HG03066 (cell line): ENCODE data around the gene OR4F6.
"Not testable (repeated sequence)": the region's sequence is repeated elsewhere in the genome, so short reads cannot be mapped to it uniquely, and the experiment has no call there.

Experiments
- ATAC-seq: cut with Tn5 transposase; IDR thresholded peaks from one replicate; pipeline ENCODE4 v1.9.1; 2021; ENCODE audit warnings: low read depth; ENCODE audit not compliant: unreplicated experiment

Gene OR4F6, protein sequence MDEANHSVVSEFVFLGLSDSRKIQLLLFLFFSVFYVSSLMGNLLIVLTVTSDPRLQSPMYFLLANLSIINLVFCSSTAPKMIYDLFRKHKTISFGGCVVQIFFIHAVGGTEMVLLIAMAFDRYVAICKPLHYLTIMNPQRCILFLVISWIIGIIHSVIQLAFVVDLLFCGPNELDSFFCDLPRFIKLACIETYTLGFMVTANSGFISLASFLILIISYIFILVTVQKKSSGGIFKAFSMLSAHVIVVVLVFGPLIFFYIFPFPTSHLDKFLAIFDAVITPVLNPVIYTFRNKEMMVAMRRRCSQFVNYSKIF

DNA sequence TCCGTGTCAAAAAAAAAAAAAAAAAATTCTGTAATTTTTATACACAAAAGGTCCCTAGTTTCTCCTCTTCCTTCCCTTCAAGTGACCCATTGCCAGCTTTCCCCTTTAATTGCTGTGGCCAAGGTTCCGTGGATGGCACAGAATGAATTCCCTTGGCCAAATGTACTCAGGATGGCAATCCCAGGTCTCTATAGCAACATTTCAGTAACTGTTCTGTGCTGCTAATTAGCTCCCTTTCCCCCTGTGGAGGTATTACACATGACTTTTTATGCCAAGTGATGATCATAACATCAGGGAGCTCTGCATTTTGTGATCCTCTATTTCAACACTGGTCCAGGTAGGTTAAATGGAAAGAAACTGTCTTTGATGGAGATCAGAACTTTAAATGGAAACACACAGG is at the start of gene OR4F6:
Gene OR4F6, plus strand, starts transcription at position 301 of the 400 bp plus-strand sequence. CDS start 2,211 bp downstream, outside the sequence.
- ATAC-seq: no peak

DNA sequence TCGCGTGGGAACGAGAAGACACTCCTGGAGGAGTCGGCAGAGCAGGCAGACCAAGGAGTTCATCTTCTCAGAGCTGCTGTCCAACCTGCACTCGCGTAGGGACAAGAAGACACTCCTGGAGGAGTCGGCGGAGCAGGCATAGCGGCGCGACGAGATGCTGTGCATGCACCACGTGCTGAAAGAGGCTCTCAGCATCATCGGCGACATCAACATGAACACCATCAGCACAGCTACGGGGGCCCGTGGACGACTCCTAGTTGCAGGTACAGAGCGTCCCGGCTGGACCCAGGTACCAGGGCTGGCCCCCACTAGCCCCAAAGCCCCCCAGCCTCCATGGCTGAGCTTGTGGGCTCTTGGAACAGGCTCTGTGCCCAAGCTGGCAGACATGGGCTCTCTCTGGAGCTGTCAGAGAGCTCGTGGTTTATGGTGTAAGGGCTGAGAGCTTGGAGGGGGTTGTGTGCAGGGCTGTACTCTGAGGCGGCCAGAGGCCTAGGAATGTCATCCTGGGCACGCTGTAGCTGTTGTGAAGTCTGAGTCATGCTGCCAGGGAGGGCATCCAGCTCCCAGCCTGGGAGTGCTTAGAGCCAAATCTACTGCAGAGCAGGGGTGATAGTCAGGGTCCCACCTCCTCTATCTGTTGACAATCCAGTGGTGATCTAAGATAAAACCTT is 38.5 kb upstream of the OR4F6 start:
- not testable (repeated sequence) for ATAC-seq

DNA sequence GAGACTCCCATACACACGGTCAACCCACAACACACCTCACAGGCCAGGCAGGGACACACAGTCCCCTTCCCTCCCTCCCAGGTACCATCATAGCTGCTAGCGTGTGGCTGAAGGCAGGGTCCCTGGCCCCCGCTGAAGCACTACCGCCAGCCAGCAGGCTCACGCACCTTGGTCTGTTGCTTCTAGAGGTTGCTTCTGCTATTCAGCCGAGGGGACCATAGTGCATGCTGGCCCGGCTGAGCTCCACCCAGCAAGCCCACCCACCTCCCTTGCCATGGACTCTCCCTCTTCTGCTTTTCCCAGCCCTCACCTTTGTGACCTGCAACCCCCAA is 38.0 kb upstream of the OR4F6 start:
- ATAC-seq: not testable (repeated sequence)

DNA sequence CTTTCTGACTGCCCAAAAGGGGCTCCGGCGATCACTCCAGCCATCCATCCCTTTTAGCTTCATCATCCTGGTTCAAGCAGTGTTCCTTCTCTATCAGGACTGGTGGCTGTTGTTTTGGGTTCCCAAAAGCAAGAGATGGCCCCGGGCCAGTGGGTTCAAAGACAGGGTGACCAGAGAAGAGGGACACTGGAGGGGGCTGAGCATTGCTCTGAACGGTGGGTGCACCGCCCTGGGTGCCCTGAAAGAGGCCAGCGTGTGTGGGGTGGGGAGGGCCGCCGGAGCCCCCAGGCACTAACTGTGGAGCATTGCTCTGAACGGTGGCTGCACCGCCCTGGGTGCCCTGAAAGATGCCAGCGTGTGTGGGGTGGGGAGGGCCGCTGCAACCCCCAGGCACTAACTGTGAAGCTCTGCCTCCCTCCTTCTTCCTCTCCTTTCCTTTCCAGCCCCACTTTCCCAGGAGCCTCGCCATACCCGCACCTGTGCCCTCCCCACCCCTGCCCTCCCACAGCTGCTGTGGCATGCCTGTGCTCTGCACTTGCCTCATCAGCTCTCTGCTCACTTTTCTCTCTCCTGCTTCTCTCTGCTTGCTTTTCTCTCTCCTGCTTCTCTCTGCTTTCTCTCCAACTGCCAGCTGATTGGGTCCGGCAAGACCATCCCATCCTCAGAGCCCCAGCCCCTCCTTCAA is 37.4 kb upstream of the OR4F6 start:
- ATAC-seq: no peak

DNA sequence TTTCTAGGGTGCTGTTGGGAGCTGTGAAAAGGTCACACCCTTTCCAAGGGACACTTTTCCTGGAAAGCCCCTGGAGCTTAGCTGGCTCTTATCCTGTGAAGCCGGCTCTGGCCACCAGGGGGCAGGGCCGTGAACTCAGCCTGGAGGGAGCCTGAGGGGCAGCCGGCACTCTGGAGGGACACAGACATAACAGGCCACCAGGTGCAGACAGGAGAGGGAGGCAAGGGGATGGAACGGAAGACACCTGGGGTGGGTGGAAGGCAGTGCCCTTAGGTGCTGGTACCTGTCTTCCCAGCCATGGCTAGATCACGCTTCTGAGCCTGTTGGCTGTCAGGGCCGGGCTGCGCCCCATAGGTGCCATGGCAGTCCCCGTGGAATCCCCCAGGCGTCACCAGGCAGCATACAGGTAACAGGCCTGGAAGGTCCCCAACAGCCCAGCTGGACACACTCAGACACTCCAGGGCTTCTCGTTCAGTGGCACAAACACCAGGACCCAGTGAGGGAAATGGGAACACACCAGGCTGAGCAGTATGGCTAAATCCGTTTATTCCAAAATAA is 36.1 kb upstream of the OR4F6 start:
- ATAC-seq: not testable (repeated sequence)

DNA sequence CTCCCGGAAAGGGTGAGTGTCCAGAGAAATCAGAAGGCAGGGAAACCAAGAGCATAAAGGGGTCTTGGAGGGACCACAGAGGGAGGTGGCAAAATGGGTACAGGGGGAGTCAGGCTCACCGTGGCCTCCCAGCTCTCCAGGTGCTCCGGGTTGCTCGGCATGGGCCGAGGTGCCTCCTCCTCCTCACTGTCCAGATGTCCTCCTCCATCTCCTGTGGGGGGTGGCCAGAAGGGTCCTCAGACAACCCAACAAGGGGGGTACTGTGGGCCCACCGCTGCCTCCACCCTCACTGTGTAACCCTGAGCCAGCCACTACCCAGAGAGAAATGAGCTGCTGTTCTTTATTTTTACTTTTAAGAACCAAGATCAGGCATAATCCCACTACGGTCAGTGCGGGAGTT is 30.4 kb upstream of the OR4F6 start:
- no peak for ATAC-seq

DNA sequence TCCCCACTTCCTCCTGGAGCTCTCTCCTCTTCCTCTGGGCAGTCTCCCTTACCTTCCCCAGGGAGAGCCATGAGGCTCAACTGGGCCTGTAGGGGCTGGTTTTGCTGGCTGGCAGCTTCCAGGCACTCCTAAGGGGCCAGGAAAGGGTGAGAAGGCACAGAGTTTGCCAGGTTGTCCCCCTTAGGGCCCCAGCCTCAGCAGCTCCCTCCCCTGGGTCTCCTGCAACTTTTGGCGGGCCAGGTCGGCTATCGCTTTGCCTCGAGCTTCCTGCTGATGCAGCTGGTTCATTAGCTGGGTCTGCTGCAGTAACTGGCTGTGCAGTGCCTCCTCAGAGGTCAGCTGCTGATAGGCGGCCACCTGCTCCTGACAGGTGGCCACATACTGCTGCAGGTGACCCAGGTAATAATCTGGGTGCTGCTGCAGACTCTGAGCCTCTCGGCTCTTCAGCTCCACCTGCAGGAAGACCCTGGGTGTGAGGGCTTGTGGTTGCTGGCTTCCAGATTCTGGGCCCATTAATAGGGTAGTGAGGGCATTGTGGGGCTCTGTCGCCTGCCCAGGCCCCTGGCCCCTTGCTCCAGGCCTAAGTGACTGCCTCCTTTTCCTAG is 29.7 kb upstream of the OR4F6 start:
- no peak for ATAC-seq

DNA sequence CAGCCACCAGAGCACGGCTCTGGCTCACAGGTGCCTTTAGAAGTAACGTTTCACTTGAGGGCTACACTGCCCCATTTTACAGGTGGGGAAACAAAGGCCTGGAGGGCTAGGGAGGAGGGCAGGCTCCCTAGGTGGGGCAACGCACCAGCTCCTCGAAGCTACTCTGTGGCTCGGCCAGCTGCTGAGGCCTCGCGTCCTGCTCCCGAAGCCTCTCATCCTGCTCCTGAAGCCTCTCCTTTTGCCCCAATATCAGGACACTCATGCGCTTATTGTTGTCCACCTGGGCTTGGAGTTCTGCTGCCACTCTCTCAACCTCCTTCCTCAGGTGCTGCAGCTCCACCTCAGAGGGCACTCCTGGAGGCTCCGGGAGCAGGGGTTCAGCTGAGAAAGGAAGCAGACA is 28.2 kb upstream of the OR4F6 start:
- ATAC-seq: no peak

DNA sequence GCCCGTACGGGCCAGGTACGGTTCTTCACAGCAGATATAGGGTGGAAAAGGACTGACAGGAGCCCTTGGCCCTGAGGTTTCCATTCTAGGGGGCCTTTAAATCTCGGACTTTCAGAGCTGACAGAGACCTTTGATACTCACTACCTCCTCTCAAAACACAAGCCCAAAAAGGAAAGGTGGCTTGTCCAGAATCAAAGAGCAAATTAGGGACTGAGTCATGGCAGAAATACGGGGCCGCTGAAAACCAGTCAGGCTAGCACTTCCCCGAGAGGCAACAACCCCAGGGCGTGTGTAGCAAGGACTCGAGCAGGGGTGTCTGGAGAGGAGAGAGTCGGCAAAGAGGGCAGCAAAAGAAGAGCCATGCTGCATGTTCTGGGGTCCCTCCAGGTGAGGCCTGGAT is 24.7 kb upstream of the OR4F6 start:
- ATAC-seq: not testable (repeated sequence)

DNA sequence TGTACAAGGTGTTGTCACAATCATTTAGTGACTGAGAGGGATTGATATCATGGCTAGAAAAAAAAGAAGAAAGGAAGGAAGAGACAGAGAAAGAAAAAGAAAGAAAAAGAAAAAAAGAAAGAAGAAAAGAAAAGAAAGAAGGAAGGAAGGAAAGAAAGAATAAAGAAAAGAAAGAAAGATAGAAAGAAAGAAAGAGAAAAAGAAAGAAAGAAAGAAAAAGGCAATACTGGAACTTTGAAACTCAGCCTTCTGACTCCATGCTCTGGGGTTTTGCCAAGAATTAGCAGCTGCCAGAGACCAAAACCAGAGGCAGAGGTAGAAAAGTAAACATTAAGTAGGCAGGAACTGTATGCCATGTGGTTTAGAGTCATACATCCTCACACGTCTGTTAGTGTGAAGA is 23.1 kb upstream of the OR4F6 start:
- ATAC-seq: not testable (repeated sequence)

DNA sequence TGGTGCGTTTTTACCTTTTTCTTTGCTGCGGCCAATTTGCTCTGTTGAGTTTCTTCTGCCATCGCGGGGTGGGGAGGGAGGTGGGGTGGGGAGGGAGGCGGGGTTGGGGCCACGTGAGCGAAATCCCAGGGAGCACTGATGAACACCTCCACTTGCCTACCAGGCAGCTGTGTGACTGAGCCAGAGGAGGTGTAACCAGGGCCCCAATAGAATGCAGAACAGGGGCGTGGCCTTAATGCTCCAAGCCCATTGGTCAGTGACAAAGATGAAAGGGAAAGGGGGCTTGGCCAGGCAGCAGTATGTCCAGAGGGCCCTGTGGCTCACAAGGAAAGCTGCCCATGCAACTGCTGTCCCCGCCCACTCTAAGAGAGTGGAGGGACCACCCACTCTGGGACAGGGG is 21.4 kb upstream of the OR4F6 start:
- no peak for ATAC-seq

DNA sequence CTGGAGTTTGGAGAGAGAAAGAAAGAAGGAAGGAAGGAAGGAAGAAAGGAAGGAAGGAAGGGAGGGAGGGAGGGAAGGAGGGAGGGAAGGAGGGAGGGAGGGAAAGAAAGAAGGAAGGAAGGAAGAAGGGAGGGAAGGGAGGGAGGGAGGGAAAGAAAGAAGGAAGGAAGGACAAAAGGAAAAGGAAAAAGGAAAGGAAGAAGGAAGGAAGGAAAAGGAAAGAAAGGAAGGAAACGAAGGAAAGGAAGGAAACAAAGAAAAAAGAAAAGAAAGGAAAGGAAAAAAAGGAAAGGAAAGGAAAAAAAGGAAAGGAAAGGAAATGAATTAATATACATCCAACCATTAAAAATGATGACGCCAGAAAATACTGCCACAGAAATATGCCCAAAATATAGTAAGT is 18.7 kb upstream of the OR4F6 start:
- ATAC-seq: no peak

DNA sequence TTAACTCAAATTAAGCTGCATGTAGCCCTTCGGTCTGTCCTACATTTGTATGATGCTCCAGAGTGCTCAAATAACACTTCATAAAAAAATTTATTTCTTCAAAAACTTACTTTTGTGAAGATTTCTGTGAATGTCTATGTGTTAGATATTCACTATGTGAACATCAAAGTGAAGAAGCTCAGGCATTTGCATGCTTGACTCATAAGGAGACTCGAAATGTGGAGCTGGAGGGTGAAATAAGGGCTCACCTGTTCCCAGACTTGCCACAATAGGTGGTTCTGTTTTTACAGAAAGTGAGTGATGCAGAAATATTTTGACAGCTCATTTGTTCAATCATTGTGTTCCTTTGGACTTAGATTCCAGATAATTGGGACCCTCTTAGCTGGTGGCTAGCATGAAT is 16.9 kb upstream of the OR4F6 start:
- not testable (repeated sequence) for ATAC-seq

DNA sequence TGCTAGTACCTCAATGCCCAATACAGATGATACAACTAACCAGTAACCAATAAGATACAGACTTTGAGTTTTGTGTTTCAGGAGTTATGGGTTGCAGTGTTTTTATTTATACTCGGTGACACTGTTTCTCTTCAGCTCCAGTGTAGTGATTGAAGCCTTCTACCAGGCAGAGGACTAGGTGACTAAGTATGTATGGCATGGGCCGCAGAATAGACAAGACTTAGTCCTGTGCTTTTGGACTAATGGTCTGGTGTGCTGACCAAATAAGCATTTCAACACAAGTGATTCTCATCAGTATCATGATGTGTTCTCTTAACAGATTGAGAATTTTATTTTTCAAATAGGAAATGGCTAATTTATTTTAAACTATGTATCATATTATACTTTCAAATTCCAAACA is 15.3 kb upstream of the OR4F6 start:
- not testable (repeated sequence) for ATAC-seq

DNA sequence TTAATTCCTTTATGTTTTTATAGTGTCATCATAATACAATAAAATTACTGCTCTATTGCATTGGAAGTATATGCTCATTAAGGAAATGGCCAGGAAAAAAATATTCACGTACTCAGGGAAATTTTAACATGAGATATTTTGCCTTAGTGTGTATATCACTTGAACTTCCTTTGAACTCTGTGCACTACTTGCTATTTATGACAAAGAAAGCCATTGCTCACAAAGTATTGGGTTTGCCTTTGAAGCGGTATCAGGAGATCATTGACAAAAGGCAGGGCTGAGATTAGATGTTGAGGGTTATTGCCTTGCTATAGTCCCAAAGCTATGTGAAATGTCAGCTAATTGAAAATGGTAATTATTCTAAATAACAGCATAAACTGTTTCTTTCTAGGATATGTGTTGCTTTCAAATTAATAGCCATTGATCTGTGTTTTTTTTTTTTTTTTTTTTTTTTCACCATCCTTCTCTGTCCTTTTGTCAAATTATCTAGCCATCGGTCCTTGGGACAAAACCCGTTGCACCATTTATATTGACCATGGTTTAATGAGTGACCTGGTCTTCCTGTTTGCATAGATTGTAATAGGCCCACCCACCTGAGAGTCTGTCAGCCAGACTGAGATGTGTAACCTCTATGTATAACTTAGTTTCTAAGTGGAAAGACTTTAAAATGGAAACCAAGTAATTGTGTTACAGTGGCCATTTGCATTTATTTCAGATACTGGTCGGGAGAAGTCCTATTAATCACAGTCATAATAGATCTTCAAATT is 14.6 kb upstream of the OR4F6 start:
- not testable (repeated sequence) for ATAC-seq

DNA sequence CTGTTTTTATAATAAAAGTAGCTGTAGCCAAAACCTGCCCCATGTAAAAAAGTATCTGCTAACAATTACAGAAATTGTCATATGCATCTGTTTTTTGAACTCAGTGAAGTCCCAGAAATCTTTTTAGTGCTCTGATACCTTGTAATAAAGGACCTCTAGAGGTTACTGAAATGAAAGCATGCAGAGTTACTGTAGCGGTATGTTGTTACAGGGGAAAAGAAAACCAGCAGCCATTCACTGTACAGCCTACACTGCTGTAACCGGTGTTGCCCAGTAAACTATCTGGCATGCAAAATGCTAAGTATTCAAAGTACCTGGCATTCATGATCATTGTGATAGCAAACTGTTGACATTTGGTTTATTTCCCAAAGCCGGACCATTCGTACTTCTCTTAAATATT is 12.6 kb upstream of the OR4F6 start:
- ATAC-seq: not testable (repeated sequence)

DNA sequence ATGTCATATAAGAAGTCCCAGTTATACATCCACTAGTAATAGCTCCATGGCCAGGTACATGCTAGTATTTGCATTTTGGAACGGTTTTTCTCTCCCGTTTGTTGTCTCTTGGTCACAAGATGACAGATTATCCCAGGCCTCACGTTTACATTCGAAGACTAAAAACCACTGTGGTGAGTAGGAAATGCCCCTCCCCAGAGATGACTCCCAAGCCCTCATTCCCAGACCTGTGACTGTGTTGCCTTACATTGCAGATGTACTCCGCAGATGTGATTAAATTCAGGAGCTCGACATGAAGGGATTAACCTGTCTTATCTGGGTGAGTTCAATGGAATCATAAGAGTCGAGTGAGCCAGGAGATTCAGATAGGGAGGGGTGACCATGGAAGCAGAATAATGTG is 9.3 kb upstream of the OR4F6 start:
- not testable (repeated sequence) for ATAC-seq

DNA sequence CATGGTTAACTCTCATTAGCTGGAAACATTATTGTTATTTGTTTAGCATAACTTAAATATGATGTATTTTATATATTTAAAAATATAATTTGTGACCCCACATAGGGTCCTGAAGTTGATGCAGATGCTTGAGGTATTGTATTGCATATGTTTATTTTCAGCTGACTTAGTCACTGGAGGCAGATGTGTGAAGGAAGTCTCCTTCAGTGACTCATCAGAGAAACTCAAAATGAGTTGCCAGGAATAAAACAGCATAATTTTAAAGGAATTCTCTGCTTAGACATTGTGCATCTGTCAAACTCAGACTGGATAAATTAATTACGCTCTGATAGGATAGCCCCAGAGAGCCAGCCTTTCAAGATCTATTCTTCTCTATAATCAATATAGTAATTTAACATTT is 7.9 kb upstream of the OR4F6 start:
- ATAC-seq: no peak

DNA sequence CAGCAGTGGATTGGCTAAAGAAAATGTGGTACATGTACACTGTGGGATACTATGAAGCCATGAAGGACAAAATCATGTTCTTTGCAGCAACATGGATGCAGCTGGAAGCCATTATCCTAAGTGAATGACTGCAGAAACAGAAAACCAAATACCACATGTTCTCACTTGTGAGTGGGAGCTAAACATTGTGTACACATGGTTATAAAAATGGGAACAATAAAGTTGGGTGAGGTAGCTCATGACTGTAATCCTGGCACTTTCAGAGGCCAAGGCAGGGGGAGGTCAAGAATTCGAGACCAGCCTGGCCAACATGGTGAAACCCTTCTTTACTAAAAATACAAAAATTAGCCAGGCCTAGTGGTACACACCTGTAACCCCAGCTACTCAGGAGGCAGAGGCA is 3.6 kb upstream of the OR4F6 start:
- ATAC-seq: no peak

DNA sequence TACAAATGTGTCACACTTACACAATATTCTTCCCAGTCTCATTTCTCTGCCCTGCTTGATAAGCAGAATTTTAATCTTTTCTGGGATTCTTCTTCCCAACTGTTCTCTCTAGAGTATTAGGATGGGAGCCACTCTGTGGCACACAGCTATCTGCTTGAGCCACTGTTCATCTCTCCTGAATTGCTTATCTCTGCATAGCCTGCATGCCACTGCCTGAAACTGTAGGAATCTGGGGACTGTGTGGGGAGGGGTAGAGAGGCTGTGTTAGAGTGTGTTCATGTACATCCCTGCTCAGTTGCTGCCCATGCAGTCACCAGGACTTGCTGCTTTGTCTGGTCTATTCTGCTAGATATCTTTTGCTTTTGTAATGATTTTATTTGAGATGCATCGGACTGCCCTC is 2.3 kb upstream of the OR4F6 start:
- ATAC-seq: no peak
